ENCODE results near the gene GRID2IP.

The GRID2IP gene

DNA sequence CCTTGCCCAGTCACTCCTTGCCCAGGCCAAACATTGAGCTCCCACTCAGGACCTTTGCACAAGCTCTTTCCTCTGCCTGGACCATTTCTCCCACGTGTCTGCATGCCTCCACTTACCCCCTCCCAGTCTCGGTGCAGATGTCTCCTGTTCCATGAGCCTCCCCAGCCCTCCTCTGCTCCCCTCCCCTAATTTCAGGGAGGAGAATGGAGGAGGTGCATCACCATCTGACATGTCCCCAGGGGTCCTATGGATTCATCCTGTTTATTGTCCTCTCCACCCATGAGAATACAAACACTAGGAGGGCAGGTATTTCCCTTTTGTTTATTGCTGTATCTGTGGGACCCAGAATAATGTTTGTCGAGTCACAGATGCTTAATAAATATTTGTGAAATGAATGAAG, 8.6 kb upstream of the GRID2IP start:
- no peak for DNase-seq

DNA sequence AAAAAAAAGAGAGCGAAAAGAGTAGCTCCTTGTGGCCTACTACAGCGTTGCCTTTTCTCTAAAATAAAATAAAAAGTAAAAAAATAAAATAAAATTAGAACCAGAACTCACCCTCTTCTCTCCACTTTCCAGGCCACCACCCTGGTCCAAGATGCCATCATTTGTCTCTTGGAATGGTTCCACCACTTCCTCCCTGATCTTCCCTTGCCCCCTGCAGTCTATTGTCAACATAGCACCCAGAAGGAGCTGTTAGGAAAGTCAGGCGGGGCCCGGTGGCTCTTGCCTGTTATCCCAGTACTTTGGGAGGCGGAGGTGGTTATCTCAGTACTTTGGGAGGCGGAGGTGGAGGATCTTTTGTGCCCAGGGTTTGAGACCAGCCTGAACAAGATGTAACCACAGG, 7.6 kb upstream of the GRID2IP start:
- peak; percentile 65 to 81 for DNase-seq

DNA sequence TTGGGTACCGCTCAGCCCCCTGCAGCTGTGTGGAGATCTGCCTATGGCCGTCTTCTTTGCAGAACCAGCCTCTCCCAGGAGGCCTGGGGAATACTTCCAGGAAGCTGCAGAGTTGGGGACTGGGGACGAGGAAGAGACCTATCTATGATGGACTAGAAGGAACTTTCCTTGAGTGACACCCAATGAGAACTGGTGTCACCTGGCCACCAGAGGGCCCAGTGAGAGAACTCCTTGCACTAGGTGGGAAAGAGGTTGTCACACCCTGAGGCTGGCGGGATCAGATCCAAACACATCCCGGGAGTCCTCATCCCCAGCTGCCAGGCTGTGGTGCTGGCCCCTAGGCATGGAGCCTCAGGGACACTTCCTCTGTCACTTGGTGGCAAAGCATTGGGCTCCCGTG, 4.9 kb upstream of the GRID2IP start:
- no peak for DNase-seq

DNA sequence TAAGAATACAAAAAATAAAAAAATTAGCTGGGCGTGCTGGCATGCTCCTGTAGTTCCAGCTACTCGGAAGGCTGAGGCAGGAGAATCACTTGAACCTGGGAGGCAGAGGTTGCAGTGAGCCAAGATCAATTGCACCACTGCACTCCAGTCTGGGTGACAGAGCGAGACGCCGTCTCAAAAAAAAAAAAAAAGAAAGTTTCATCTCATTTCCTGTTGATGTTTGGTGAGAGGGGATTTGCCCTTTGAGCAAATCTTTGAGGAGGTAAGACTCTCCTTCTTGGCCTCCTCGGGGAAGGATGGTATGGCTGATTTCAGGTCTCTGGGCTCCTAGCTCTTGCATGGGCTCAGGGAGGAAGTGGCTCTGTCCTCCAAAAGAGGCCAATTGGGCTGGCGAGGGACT, 3.6 kb upstream of the GRID2IP start:
- no peak for DNase-seq

- peak; percentile 60 to 77 for DNase-seq
These were observed 2.3 kb upstream of the GRID2IP start for GRCh38 chr7:6553448-6554044.

GRCh38 chr7:6547400-6547799, 3.9 kb downstream of the GRID2IP start:
- no peak for DNase-seq

DNA sequence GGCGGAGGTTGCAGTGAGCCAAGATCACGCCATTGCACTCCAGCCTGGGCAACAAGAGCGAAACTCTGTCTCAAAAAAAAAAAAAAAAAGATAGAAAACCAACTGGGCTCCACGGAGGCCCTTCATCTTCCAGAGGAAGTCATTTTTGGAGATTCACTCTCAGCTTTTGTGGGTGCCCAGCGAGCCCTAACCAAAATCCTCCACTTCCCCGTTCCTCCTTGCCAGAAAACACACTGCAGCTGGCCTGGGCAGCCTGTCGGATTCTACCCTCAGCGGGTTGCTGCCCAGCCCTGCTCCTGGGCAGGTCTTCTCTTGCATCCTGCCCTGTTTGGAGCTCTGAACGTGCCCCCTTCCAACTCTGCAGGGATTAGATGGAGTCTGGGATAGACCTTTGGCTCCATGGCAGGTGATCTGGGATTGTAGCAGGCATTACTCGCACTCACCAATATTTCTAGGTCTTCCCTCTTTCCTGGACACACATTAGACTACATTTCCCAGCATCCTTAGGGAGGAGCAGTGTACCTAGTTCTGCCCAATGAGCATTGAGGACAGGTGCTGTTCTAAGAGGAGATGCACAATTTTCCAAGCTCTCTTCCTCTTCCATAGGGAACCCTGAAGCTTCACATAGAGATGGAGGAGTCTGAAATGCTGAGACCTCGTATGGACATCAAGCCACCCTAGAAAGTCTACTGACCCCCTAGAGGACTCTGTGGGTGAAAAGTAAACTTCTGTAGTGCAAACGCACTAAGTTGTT, 4.6 kb downstream of the GRID2IP start:
- no peak for DNase-seq

- peak; percentile 40 to 63 for DNase-seq
These were observed 5.7 kb downstream of the GRID2IP start for GRCh38 chr7:6545398-6546126.

DNA sequence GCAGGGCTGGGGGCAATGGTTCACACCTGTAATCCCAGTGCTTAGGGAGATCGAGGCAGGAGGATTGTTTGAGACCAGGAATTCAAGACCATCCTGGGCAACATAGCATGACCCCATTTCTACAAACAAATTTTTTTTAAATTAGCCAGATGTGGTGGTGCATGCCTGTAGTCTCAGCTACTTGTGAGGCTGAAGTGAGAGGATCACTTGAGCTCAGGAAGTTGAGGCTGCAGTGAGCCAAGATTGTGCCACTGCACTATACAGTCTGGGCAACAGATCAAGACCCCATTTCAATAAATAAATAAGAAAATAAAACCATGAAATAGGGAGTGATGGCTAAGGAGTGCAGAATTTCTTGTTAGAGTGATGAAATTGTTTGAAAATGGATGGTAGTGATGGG, 8.9 kb downstream of the GRID2IP start:
- DNase-seq: no peak

DNA sequence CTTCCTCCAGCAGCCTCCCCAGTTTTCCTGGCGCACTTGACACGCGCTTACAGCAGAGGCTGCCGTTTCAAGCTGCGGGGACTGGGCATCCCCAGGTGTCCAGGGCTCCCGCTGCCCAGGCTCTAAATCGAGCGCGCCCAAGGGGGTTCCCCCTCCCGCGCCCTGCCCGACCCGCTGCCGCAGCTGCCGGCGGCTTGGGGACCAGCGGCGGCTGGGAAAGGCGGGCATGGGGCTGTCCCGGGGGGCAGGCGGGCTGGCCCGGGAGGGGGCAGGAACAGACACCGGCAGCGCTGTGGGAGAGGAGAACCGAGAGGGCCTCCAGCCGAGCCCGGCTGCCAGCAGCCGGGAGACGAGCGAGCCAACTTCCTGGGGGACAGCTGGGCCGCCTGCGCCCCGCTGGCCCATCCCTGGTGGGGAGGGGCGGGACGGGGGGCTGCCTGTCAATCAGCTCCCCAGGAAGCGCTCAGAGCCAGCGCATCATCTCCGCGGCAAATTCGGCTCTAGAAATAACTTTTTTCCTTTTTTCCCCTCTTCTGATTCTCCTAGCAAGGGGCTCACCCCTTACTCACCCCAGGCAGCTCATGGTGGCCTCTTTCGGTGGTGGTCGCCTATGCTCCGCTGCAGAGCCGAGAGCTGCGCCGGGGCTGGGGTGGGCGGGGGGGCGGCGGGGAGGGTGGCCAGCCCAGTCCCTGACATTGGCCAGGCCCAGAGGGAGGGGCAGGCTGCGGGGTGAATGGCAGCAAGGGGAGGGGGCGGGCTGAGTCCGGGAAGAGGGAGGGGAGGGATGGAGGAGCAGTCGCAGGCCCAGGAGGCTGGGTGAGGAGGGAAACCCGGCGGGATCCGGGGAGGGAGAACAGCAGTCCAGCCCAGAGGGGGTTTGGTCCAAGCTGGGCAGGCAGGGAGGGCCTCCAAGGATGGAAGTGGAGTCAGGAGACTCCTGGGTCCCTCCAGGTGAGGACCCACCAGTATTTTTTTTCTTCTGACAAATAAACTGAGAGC, 14.7 kb downstream of the GRID2IP start:
- DNase-seq: no peak

- no peak for DNase-seq
These were observed 17.3 kb downstream of the GRID2IP start for GRCh38 chr7:6533893-6534495.

DNA sequence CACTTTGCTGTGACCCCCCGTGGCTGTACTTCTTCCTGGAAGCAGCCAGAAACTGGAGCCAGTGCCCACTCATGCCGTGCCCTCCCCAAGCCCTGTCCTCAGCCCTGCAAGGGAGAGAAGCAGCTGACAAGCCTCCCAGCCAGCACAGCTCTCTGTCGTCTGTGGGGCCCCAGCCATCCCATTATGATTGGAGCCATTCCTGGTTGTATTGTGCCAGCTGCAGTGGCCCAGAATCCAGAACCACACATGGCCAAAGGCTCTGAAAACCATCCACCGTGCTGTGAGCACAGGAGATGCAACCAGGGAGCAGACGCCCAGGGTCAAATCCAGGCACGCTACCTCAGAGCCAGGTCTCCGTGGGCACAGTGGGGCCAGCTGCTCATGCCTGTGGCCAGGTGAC, 18.7 kb downstream of the GRID2IP start:
- DNase-seq: no peak

- DNase-seq: no peak
These were observed 19.6 kb downstream of the GRID2IP start for GRCh38 chr7:6531492-6532279.

- no peak for DNase-seq
These were observed 20.4 kb downstream of the GRID2IP start for GRCh38 chr7:6530626-6531491.

GRCh38 chr7:6529643-6530042, 21.6 kb downstream of the GRID2IP start:
- no peak for DNase-seq

- no peak for DNase-seq
These were observed 22.7 kb downstream of the GRID2IP start for GRCh38 chr7:6528401-6529130.

DNA sequence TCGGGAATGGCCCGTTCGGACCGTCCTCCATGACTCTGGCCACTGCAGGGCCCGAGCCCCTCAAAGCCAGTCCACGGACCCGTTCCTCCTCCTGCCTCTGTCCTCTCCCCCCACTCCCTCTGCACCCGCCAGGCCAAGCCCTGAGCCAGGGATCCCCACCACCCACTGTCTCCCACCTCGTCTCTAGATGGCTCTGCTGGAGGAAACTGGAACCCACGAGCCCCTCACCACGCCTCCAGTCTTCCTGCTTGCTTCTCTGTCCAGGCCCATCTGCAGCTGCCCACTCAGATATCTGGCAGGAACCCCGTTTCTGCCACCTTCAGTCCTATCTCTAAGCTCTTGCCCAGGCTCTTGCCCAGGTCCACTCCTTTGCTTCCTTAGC, 24.3 kb downstream of the GRID2IP start:
- DNase-seq: no peak

DNA sequence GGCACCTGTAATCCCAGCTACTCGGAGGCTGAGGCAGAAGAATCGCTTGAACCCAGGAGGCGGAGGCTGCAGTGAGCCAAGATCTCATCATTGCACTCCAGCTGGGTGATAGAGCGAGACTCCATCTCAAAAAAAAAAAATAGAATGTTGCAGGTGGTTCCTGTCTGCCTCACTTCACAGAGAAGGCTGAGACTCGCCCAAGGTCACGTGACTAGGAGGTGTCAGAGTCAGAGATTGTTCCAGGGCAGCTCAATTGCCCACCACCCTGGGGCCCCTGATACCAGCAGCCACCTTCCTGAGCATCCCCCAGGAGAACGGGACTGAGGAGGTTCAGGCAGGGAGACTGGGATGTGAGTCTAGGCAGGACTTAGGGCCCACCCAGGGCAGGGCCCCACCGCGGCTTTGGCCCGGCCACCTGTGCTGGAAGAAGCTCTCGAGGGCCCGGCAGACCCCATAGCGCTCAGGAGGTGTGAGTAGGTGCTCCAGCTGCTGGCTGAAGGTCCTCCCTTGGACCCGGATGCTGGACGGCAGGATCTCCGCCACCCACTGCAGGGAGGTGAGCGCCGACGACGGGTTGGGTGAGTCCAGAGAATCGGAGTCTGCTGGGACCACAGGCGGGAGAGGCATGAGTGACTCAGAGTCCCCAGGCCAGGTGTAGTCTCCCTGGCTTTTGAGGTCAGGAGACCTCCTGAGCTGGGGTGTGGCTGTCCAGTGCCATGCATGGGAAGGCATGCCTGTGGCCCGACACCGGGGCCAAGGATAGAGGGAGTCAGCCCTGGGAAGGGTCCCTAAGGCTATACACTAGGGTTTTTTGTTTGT, 30.9 kb downstream of the GRID2IP start:
- no peak for DNase-seq
